HepG2 (cell line): ENCODE measurements around the gene SIAH3.

Experiments used
- ARNT ChIP-seq: fragments of 450-650 bp; IDR thresholded peaks from 2 replicates; pipeline ENCODE4 v1.6.1; 2017
- ERF ChIP-seq: IDR thresholded peaks from 2 replicates; pipeline ENCODE4 v1.6.1; 2018; ENCODE audit warnings: missing biosample characterization, missing genetic modification reagents
- GTF2F1 ChIP-seq: fragments of 150-350 bp; IDR thresholded peaks from 2 replicates; pipeline ENCODE4 v1.6.1; 2014; ENCODE audit warnings: low read length
- MZF1 ChIP-seq: sonication (generic); formaldehyde crosslinking; IDR thresholded peaks from 2 replicates; pipeline ENCODE4 v1.8.1; 2023; ENCODE audit warnings: mild to moderate bottlenecking, missing genetic modification reagents, borderline replicate concordance
- SIX4 ChIP-seq: sonication (generic); formaldehyde crosslinking; IDR thresholded peaks from 2 replicates; pipeline ENCODE4 v1.4.0; 2020; ENCODE audit warnings: missing genetic modification reagents
- ZC3H4 ChIP-seq: sonication (generic); formaldehyde crosslinking; IDR thresholded peaks from 2 replicates; pipeline ENCODE4 v1.4.0; 2020; ENCODE audit warnings: missing genetic modification reagents, borderline replicate concordance
- TF ChIP-seq, protein P1 (sequence below): sonication (generic); formaldehyde crosslinking; IDR thresholded peaks from 2 replicates; pipeline ENCODE4 v1.5.0; 2020; ENCODE audit warnings: mild to moderate bottlenecking, missing genetic modification reagents
- TF ChIP-seq, protein P2 (sequence below): sonication (generic); formaldehyde crosslinking; IDR thresholded peaks from 2 replicates; pipeline ENCODE4 v1.5.0; 2020; ENCODE audit warnings: mild to moderate bottlenecking, missing genetic modification reagents, moderate library complexity
- TF ChIP-seq, protein P3 (sequence below): sonication (generic); formaldehyde crosslinking; IDR thresholded peaks from 2 replicates; pipeline ENCODE4 v1.4.0; 2020; ENCODE audit warnings: mild to moderate bottlenecking, missing genetic modification reagents
- TF ChIP-seq, protein P4 (sequence below): sonication (generic); formaldehyde crosslinking; IDR thresholded peaks from 2 replicates; pipeline ENCODE4 v1.8.0; 2022; ENCODE audit warnings: mild to moderate bottlenecking, missing genetic modification reagents, borderline replicate concordance

DNA sequence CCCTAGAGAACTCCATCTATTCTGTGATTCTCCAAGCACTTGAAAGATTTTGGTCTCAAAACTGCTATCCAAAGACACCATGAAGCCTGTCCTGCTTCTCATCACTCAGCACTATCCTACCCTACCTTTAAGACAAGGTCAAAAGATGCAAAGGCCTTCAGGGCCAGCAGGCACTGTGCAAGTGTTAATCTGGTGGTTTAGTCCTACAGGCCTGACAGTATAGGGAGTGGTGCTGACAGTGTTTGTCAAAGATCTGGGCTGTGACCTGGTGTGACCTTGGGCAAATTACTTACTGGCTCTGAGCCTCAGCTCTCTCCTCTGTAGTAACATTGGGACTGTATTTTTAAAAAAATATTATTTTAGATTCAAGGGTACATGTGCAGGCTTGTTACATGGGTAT, 28.0 kb downstream of the SIAH3 start:
- TF ChIP-seq, protein P1, sequence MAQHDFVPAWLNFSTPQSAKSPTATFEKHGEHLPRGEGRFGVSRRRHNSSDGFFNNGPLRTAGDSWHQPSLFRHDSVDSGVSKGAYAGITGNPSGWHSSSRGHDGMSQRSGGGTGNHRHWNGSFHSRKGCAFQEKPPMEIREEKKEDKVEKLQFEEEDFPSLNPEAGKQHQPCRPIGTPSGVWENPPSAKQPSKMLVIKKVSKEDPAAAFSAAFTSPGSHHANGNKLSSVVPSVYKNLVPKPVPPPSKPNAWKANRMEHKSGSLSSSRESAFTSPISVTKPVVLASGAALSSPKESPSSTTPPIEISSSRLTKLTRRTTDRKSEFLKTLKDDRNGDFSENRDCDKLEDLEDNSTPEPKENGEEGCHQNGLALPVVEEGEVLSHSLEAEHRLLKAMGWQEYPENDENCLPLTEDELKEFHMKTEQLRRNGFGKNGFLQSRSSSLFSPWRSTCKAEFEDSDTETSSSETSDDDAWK (CRISPR knock-in tag), result no peak
- TF ChIP-seq, protein P2, sequence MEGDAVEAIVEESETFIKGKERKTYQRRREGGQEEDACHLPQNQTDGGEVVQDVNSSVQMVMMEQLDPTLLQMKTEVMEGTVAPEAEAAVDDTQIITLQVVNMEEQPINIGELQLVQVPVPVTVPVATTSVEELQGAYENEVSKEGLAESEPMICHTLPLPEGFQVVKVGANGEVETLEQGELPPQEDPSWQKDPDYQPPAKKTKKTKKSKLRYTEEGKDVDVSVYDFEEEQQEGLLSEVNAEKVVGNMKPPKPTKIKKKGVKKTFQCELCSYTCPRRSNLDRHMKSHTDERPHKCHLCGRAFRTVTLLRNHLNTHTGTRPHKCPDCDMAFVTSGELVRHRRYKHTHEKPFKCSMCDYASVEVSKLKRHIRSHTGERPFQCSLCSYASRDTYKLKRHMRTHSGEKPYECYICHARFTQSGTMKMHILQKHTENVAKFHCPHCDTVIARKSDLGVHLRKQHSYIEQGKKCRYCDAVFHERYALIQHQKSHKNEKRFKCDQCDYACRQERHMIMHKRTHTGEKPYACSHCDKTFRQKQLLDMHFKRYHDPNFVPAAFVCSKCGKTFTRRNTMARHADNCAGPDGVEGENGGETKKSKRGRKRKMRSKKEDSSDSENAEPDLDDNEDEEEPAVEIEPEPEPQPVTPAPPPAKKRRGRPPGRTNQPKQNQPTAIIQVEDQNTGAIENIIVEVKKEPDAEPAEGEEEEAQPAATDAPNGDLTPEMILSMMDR, result no peak
- TF ChIP-seq ARNT (no peak), MZF1 (CRISPR knock-in tag) (no peak), ZC3H4 (CRISPR knock-in tag) (no peak), GTF2F1 (no peak), ERF (no peak), SIX4 (CRISPR knock-in tag) (no peak)
- TF ChIP-seq, protein P3, sequence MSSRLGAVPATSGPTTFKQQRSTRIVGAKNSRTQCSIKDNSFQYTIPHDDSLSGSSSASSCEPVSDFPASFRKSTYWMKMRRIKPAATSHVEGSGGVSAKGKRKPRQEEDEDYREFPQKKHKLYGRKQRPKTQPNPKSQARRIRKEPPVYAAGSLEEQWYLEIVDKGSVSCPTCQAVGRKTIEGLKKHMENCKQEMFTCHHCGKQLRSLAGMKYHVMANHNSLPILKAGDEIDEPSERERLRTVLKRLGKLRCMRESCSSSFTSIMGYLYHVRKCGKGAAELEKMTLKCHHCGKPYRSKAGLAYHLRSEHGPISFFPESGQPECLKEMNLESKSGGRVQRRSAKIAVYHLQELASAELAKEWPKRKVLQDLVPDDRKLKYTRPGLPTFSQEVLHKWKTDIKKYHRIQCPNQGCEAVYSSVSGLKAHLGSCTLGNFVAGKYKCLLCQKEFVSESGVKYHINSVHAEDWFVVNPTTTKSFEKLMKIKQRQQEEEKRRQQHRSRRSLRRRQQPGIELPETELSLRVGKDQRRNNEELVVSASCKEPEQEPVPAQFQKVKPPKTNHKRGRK, result no peak
- TF ChIP-seq, protein P4, sequence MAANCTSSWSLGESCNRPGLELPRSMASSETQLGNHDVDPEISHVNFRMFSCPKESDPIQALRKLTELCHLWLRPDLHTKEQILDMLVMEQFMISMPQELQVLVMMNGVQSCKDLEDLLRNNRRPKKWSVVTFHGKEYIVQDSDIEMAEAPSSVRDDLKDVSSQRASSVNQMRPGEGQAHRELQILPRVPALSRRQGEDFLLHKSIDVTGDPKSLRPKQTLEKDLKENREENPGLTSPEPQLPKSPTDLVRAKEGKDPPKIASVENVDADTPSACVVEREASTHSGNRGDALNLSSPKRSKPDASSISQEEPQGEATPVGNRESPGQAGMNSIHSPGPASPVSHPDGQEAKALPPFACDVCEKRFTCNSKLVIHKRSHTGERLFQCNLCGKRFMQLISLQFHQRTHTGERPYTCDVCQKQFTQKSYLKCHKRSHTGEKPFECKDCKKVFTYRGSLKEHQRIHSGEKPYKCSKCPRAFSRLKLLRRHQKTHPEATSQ (CRISPR knock-in tag), result no peak
